IPS DF 6.9 (cell line): Measurements from ENCODE around the gene SBF2.

Experiments
- DNase-seq: peaks from one replicate; pipeline ENCODE4 v3.0.0-alpha.2; 2013; ENCODE audit warnings: low read depth, low spot score
- H3K27ac ChIP-seq: one replicate; pipeline ENCODE4 v1.5.1; 2013; ENCODE audit warnings: low read length, control low read depth
- H3K27me3 ChIP-seq: 2 replicates; pipeline ENCODE4 v1.6.1; 2013; ENCODE audit warnings: mild to moderate bottlenecking, low read length; ENCODE audit not compliant: control insufficient read depth, insufficient read depth
- H3K36me3 ChIP-seq: 2 replicates; pipeline ENCODE4 v1.6.1; 2013; ENCODE audit warnings: low read length; ENCODE audit not compliant: control insufficient read depth, insufficient read depth
- H3K4me1 ChIP-seq: 2 replicates; pipeline ENCODE4 v1.6.1; 2013; ENCODE audit warnings: low read length; ENCODE audit not compliant: control insufficient read depth, insufficient read depth
- H3K4me3 ChIP-seq: 2 replicates; pipeline ENCODE4 v1.5.1; 2013; ENCODE audit warnings: mild to moderate bottlenecking, low read length
- H3K9me3 ChIP-seq: 2 replicates; pipeline ENCODE4 v1.6.1; 2013; ENCODE audit warnings: low read length, inconsistent platforms; ENCODE audit not compliant: control insufficient read depth, insufficient read depth
- WGBS: extraction: QIAGEN DNeasy Blood & Tissue Kit; methylation state at CpG from one replicate; pipeline ENCODE4 v1.1.7; 2013; ENCODE audit warnings: mixed read lengths, missing lambda C conversion rate; ENCODE audit not compliant: insufficient read length, insufficient coverage; 5-methylcytosine and 5-hydroxymethylcytosine counted together

SBF2 gene

GRCh38 chr11:10293423-10294289, at the start of gene SBF2:
Gene SBF2, minus strand, starts transcription at chr11:10294219. Its CDS starts 150 bp downstream, at chr11:10294069.
- DNase-seq = no peak
- Histone ChIP-seq H3K27me3 (no peaks in the 10 kb centered on the region), H3K4me3 (peak within 1 kb of the TSS; percentile 80; the same call in 1 of the 2 replicates), H3K27ac (no peak within 1 kb of the TSS), H3K9me3 (no peaks in the 10 kb centered on the region), H3K36me3 (peaks cover 4% of the 10 kb centered on the region; the same call in 1 of the 2 replicates), H3K4me1 (peaks cover 4% of the 10 kb centered on the region)
- WGBS = no CpG with 5 or more reads among the region's 81 CpGs

DNA sequence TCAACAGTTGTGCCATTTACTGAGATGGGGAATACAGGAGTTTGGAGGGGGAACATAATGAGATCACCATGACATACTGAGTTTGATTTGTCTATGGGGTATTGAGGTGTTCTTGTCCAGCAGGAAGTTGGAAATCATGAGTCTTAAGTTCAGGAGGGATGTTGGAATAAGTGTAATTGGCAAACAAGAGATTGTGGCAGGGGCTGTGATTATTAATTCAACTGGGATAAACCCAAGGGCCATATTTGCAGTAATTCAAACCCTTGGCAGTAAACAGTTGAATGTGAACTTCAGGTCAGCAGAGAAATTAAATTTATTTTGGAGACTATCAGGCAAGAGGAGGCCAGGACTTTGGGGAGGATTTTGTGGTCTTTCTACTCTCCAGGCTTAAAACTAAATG, 44.3 kb upstream of the SBF2 start:
- no peak overlapping the region for H3K27ac ChIP-seq
- no peaks in the 10 kb centered on the region for H3K27me3 ChIP-seq
- no peaks in the 10 kb centered on the region for H3K36me3 ChIP-seq
- no peaks in the 10 kb centered on the region for H3K4me1 ChIP-seq
- no peak overlapping the region for H3K4me3 ChIP-seq
- DNase-seq = no peak
- no peaks in the 10 kb centered on the region for H3K9me3 ChIP-seq

DNA sequence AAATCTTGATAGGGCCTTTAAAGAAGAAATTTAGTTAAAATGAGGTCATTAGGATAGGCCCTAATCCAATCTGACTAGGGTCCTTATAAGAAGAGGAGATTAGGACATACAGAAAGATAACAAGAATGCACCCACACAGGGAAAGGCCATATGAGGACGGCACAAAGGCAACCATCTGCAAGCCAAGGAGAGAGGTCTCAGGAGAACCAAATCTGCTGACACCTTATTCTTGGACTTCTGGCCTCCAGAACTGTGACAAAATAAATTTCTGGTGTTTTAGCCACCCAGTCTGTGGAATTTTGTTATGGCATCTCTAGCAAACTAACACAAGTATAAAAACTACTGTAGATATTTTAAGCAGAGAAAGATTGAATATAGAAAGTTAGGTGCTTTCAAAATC, 39.5 kb upstream of the SBF2 start:
- H3K9me3 ChIP-seq = no peaks in the 10 kb centered on the region
- H3K4me3 ChIP-seq = no peak overlapping the region
- H3K27ac ChIP-seq = no peak overlapping the region
- H3K36me3 ChIP-seq = no peaks in the 10 kb centered on the region
- no peaks in the 10 kb centered on the region for H3K4me1 ChIP-seq
- no peak for DNase-seq
- no CpG with 5 or more reads among the region's 1 CpG for WGBS
- no peaks in the 10 kb centered on the region for H3K27me3 ChIP-seq

DNA sequence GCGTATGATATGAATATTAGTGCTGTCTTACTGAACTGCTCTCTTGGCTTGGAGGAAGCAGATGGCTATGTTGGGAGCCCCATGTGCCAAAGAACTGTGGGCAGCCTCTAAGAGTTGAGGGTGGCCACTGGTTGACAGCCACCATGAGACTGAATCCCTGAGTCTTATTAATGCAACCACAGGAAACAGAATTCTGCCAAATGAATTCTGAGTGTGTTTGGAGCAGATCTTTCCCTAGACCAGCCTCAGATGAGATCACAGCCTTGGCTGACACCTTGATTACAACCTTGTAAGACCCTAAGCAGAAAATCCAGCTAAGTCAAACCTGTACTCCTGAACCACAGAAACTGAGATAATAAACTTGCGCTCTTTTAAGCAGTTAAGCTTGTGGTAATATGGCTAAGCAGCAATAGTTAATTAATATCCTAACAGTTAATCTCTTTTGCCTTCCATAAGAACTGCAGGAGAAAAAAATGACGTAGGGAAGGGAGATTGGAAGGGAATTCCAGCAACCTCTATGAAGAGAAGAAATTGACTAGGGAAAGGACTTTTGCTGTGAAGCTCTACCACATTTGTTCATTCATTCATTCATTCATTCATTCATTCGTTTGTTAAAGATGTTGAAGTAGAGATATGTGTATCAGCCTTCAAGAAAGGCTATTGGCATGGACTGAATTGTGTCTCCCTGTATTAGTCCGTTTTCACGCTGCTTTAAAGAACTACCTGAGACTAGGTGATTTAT, 37.7 kb upstream of the SBF2 start:
- no peaks in the 10 kb centered on the region for H3K27me3 ChIP-seq
- no peak overlapping the region for H3K4me3 ChIP-seq
- H3K9me3 ChIP-seq = no peaks in the 10 kb centered on the region
- WGBS = no CpG with 5 or more reads among the region's 6 CpGs
- no peaks in the 10 kb centered on the region for H3K36me3 ChIP-seq
- no peak overlapping the region for H3K27ac ChIP-seq
- H3K4me1 ChIP-seq = no peaks in the 10 kb centered on the region
- no peak for DNase-seq

DNA sequence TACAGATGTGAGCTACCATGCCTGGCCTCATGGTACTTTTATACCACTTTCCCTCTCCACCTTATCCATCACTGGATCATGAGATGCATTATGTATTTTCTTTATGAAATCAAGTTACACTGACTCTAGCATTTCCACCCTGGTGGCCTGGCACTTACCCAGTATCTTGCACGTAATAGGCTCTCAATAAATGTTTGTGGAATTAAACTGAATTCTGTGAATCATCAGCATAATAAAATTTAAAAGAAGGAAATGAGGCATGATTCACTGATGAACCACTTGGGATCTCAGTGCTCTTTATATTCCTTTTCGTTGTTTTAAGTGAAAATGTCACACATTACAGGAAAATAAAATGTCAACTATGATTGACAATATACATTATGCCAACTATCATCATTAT, 35.9 kb upstream of the SBF2 start:
- no CpG with 5 or more reads among the region's 2 CpGs for WGBS
- no peaks in the 10 kb centered on the region for H3K27me3 ChIP-seq
- no peaks in the 10 kb centered on the region for H3K36me3 ChIP-seq
- H3K27ac ChIP-seq = no peak overlapping the region
- no peaks in the 10 kb centered on the region for H3K9me3 ChIP-seq
- no peak overlapping the region for H3K4me3 ChIP-seq
- H3K4me1 ChIP-seq = no peaks in the 10 kb centered on the region; the same call in 1 of the 2 replicates
- no peak for DNase-seq

DNA sequence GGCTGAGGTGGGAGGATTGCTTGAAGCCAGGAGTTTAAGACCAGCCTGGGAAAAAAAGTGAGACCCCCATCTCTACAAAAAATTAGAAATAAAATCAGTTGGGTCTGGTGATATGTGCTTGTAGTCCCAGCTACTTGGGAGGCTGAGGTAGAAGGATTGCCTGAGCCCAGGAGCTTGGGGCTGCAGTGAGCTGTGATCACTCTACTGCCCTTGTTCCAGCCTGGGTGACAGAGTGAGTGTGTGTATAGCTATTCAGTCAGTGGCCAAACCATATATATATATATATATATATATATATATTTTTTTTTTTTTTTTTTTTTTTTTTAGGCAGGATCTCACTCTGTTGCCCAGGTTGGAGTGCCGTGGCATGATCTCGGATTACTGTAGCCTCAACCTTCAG, 35.3 kb upstream of the SBF2 start:
- WGBS = no CpG with 5 or more reads among the region's 2 CpGs
- H3K4me1 ChIP-seq = no peaks in the 10 kb centered on the region; the same call in 1 of the 2 replicates
- no peak overlapping the region for H3K4me3 ChIP-seq
- no peak for DNase-seq
- no peaks in the 10 kb centered on the region for H3K27me3 ChIP-seq
- no peaks in the 10 kb centered on the region for H3K36me3 ChIP-seq
- H3K27ac ChIP-seq = no peak overlapping the region
- H3K9me3 ChIP-seq = no peaks in the 10 kb centered on the region

- Histone ChIP-seq H3K27ac (no peak overlapping the region), H3K4me1 (peaks cover 1% of the 10 kb centered on the region; the same call in 1 of the 2 replicates), H3K36me3 (no peaks in the 10 kb centered on the region), H3K9me3 (no peaks in the 10 kb centered on the region), H3K27me3 (no peaks in the 10 kb centered on the region), H3K4me3 (no peak overlapping the region)
- no CpG with 5 or more reads among the region's 3 CpGs for WGBS
- no peak for DNase-seq
Measured at GRCh38 chr11:10328314-10329098, 34.5 kb upstream of the SBF2 start.

- Histone ChIP-seq H3K4me1 (peaks cover 1% of the 10 kb centered on the region; the same call in 1 of the 2 replicates), H3K27ac (no peak overlapping the region), H3K9me3 (no peaks in the 10 kb centered on the region), H3K36me3 (no peaks in the 10 kb centered on the region), H3K4me3 (no peak overlapping the region), H3K27me3 (no peaks in the 10 kb centered on the region)
- no peak for DNase-seq
Measured at GRCh38 chr11:10327254-10327653, 33.2 kb upstream of the SBF2 start.

- WGBS = no CpG with 5 or more reads among the region's 2 CpGs
- Histone ChIP-seq H3K27me3 (no peaks in the 10 kb centered on the region), H3K36me3 (no peaks in the 10 kb centered on the region), H3K4me1 (peaks cover 1% of the 10 kb centered on the region; the same call in 1 of the 2 replicates), H3K4me3 (no peak overlapping the region), H3K9me3 (no peaks in the 10 kb centered on the region), H3K27ac (no peak overlapping the region)
- no peak for DNase-seq
Measured at GRCh38 chr11:10326012-10326964, 32.3 kb upstream of the SBF2 start.
